Measurements from ENCODE around the gene SLC30A2. TPM values are rescaled to one million over a fixed set of nuclear protein-coding genes. Genes with fewer than 3 reads are reported as not detected.

Gene SLC30A2
- total and polyA plus RNA-seq, 2 of the 13 experiments (the other 11 are each of a cell fraction or from before 2014, with no cell fraction given): not detected

GRCh38 chr1:25996966-25997827 lies 48.7 kb downstream of the SLC30A2 start (continued):
- no peak for TF ChIP-seq ZNF235 (CRISPR knock-in tag; IDR thresholded peaks at IDR 0.05; ENCODE audit: borderline replicate concordance)
- TF ChIP-seq ZNF850 (CRISPR knock-in tag; conservative IDR thresholded peaks at IDR 0.05): no peak
- TF ChIP-seq ELF3 (CRISPR knock-in tag; IDR thresholded peaks at IDR 0.05): 0 out of 2 replicates have a peak, but pooled peaks have one; percentile 29
- peak; percentile 40; the same call in 1 of the 2 replicates for TF ChIP-seq NAIF1 (CRISPR knock-in tag; IDR thresholded peaks at IDR 0.05; ENCODE audit: borderline replicate concordance)
- no peak for TF ChIP-seq NCOA5 (CRISPR knock-in tag; IDR thresholded peaks at IDR 0.05)
- no peak for TF ChIP-seq TEF (CRISPR knock-in tag; IDR thresholded peaks at IDR 0.05)
- peak; percentile 39; the same call in 1 of the 2 replicates for TF ChIP-seq ZNF317 (CRISPR knock-in tag; IDR thresholded peaks at IDR 0.05)
- TF ChIP-seq IRF2 (CRISPR knock-in tag; IDR thresholded peaks at IDR 0.05): peak; percentile 58; the same call in 1 of the 2 replicates
- TF ChIP-seq GATAD2A (CRISPR knock-in tag; IDR thresholded peaks at IDR 0.05): peak; percentile 92
- no peak for TF ChIP-seq SNAI1 (CRISPR knock-in tag; IDR thresholded peaks at IDR 0.05; ENCODE audit: borderline replicate concordance)
- TF ChIP-seq ZNF331 (CRISPR knock-in tag; IDR thresholded peaks at IDR 0.05): peak; percentile 39; the same call in 1 of the 2 replicates
- no peak for TF ChIP-seq AHDC1 (CRISPR knock-in tag; IDR thresholded peaks at IDR 0.05; ENCODE audit: borderline replicate concordance)
- peak; percentile 75; the same call in 1 of the 2 replicates for TF ChIP-seq SAP130 (CRISPR knock-in tag; IDR thresholded peaks at IDR 0.05; ENCODE audit: low read depth)
- TF ChIP-seq ZNF207 (IDR thresholded peaks at IDR 0.05; ENCODE audit: borderline replicate concordance): no peak
- no peak for TF ChIP-seq SMAD9 (CRISPR knock-in tag; IDR thresholded peaks at IDR 0.05)
- 0 out of 3 replicates have a peak, but pooled peaks have one; percentile 34 for TF ChIP-seq MXI1 (IDR thresholded peaks at IDR 0.05; ENCODE audit: borderline replicate concordance, low read depth, low read length)
- TF ChIP-seq ZNF12 (CRISPR knock-in tag; IDR thresholded peaks at IDR 0.05): peak; percentile 54; the same call in 1 of the 2 replicates
- TF ChIP-seq ZNF468 (CRISPR knock-in tag; IDR thresholded peaks at IDR 0.05): no peak
- 0 out of 2 replicates have a peak, but pooled peaks have one; percentile 8 for TF ChIP-seq ZNF256 (CRISPR knock-in tag; conservative IDR thresholded peaks at IDR 0.05)
- no peak for TF ChIP-seq TRIM22 (IDR thresholded peaks at IDR 0.05)
- no peak for TF ChIP-seq PLSCR1 (CRISPR knock-in tag; IDR thresholded peaks at IDR 0.05; ENCODE audit: borderline replicate concordance)
- no peak for TF ChIP-seq TRIM24 (CRISPR knock-in tag; IDR thresholded peaks at IDR 0.05)
